AG04449 (cell line): ENCODE measurements around the gene ACP2.

Experiments
- CTCF ChIA-PET: fragments of 350-600 bp; formaldehyde crosslinking; extraction: SDS; loops from one replicate; lab custom pipeline; 2021; ENCODE audit warnings: antibody characterized with exemption; lab: Yijun Ruan, JAX
- POLR2A ChIA-PET: fragments of 400-600, 350-600 bp; formaldehyde crosslinking; extraction: SDS; loops from one replicate; lab custom pipeline; 2020; ENCODE audit warnings: antibody characterized with exemption, inconsistent platforms; lab: Yijun Ruan, JAX
- DNase-seq: peaks from one replicate; pipeline ENCODE4 v3.0.0-alpha.2; 2010; ENCODE audit warnings: low read depth, low spot score
- H3K4me3 ChIP-seq: 2 replicates; pipeline ENCODE4 v1.5.1; 2011; ENCODE audit warnings: low read depth, mild to moderate bottlenecking, control low read depth, low read length
- TF ChIP-seq, protein P1 (sequence below): IDR thresholded peaks from one replicate; pipeline ENCODE4 v1.5.1; 2011; ENCODE audit warnings: mild to moderate bottlenecking, moderate library complexity, low read length, control low read depth, inconsistent platforms; ENCODE audit not compliant: insufficient read depth; ENCODE audit errors: missing control alignments

ACP2 gene

DNA sequence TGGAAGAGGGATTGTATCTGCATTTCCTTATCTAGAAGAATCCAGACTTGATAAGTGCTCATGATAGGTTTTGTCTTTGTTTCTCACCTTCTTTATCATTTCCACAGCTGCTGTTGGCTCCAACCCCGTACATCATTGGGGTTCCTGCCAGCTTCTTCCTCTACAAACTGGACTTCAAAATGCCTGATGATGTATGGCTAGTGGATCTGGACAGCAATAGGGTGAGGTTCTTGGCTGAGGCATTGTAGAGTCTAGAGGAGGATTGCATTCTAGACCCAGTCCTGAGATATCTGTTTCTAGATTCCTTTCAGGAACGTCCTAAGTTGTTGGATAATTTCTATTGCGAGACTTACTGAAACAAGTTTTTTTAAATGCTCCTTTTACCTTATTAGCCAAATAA is 29.4 kb upstream of the ACP2 start:
- no peak overlapping the region for H3K4me3 ChIP-seq
- ChIA-PET POLR2A (no interaction called here), CTCF (no interaction called here)
- TF ChIP-seq, protein P1, sequence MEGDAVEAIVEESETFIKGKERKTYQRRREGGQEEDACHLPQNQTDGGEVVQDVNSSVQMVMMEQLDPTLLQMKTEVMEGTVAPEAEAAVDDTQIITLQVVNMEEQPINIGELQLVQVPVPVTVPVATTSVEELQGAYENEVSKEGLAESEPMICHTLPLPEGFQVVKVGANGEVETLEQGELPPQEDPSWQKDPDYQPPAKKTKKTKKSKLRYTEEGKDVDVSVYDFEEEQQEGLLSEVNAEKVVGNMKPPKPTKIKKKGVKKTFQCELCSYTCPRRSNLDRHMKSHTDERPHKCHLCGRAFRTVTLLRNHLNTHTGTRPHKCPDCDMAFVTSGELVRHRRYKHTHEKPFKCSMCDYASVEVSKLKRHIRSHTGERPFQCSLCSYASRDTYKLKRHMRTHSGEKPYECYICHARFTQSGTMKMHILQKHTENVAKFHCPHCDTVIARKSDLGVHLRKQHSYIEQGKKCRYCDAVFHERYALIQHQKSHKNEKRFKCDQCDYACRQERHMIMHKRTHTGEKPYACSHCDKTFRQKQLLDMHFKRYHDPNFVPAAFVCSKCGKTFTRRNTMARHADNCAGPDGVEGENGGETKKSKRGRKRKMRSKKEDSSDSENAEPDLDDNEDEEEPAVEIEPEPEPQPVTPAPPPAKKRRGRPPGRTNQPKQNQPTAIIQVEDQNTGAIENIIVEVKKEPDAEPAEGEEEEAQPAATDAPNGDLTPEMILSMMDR: no peak
- DNase-seq: no peak

DNA sequence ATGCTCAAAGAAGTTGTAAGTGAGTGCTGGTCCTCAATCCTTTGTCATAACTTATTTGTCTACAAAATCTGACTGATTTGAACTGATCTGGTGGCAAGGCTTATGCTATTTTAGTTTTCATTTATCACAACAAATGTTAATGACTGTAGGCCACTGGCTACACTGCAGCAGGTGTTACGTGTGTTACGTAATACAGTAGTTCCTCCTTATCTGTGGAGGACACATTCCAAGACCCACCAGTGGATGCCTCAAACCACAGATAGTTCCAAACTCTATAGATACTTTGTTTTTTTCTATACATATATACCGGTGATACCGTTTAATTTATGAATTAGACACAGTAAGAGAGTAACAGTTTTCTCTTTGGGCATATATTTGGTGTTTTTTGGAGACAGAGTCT is 28.3 kb upstream of the ACP2 start:
- POLR2A ChIA-PET: interaction anchor here (0.7 kb wide), 1 partner anchor 73 kb away, joined by 3 read pairs; no protein-coding TSS in a partner anchor
- CTCF ChIA-PET: no interaction called here
- H3K4me3 ChIP-seq: no peak overlapping the region
- no peak for DNase-seq
- TF ChIP-seq, protein P1: no peak

DNA sequence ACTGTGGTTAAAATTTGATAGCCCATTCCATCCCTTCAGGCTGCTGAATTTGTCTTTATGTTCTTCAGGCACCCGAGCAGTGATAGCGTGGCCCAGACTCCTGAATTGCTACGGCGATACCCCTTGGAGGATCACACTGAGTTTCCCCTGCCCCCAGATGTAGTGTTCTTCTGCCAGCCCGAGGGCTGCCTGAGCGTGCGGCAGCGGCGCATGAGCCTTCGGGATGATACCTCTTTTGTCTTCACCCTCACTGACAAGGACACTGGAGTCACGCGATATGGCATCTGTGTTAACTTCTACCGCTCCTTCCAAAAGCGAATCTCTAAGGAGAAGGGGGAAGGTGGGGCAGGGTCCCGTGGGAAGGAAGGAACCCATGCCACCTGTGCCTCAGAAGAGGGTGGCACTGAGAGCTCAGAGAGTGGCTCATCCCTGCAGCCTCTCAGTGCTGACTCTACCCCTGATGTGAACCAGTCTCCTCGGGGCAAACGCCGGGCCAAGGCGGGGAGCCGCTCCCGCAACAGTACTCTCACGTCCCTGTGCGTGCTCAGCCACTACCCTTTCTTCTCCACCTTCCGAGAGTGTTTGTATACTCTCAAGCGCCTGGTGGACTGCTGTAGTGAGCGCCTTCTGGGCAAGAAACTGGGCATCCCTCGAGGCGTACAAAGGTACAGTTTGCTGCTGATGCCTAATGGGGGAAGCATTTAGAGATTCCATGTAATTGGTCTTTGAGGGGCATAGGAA is 26.1 kb upstream of the ACP2 start:
- TF ChIP-seq, protein P1: no peak
- no peak for DNase-seq
- CTCF ChIA-PET: interaction anchor here (1.5 to 5.8 kb wide), 3 partner anchors 16 to 99 kb away, joined by 5 to 41 read pairs (median 5); partner anchors contain the start of gene NR1H3
- POLR2A ChIA-PET: no interaction called here
- H3K4me3 ChIP-seq: no peak overlapping the region

DNA sequence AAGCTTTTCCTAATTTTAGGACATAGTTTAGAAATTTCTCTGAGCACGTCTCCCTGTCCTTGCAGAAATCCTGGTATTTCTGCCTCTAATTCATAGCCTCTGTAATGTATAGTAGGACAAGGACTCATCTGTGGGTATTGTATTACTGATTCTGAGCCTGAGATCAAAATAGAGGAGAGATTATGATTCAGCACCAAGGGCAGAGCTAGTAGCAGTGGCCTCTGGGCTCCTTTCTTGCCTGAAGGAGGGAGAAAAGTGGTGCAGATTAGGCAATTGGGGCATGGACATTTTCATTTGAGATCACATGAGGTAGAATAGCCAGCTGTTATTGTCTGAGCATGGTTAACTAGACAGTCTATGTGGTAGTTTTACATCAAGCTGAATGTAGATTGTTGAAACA is 24.1 kb upstream of the ACP2 start:
- TF ChIP-seq, protein P1: no peak
- CTCF ChIA-PET: interaction anchor here (0.8 to 5.8 kb wide), 9 partner anchors 8 to 237 kb away, joined by 3 to 41 read pairs (median 5); partner anchors contain the start of genes ARFGAP2 and NR1H3
- H3K4me3 ChIP-seq: no peak overlapping the region
- POLR2A ChIA-PET: interaction anchor here (1.1 kb wide), 1 partner anchor 24 kb away, joined by 6 read pairs; the partner anchor contains the start of gene ACP2
- DNase-seq: no peak

DNA sequence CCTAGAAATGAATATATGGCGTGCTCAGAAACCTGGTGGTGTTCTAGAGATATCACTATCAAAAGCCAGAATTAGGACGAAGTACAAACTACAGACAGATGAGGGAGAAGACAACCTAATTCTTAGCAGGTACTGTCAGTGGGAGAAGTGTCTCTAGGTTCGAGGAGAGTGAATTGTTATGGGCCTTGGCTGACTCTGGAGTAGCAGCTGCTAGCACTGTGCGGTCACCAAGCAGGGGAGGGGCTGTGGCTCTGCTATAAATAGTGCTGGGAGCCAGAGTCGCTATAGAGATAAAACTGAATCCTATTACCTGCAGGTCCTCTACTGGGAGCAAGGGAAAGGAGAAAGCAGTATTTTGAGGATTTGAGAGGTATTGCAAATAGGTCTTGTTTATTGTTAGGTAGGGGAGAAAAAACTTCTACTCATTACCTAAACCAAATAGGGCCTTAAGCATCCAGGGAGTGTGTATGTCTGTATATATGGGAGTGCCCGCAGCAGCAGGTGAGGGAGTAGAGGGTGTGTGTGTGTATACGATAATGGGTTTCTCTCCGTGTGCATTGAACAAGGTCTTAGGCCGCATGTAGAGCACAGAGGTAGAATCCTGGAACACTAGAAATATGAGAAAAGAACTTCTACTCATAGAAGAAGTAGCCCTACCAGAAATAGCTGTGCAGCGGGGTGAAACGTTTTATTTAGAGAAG is 23.5 kb upstream of the ACP2 start:
- POLR2A ChIA-PET: interaction anchor here (1.1 kb wide), 1 partner anchor 24 kb away, joined by 6 read pairs; the partner anchor contains the start of gene ACP2
- CTCF ChIA-PET: interaction anchor here (0.8 to 5.8 kb wide), 12 partner anchors 8 to 110 kb away, joined by 3 to 41 read pairs (median 4); partner anchors contain the start of genes ARFGAP2 and NR1H3
- TF ChIP-seq, protein P1: no peak
- no peak overlapping the region for H3K4me3 ChIP-seq
- DNase-seq: no peak

DNA sequence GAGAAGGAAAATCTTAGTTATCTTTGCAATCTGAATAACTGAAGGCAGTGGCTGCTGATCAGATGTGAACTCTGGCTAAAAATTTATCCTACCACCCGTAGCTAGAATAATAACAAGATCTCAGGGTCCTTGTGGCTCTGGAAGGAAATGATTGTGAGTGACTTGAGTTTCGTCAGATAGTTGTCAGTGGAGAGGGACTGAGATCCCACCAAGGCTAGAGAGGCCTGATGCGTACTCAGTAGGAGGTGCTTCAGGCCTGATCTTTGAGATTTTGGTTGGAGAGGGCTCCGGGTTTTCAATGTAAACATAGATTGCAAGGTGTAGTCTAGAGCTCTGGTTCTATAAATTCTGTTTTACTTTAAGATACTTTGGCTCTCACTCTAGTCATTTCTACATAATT is 22.7 kb upstream of the ACP2 start:
- TF ChIP-seq, protein P1: no peak
- DNase-seq: no peak
- POLR2A ChIA-PET: interaction anchor here (1.2 kb wide), 1 partner anchor 86 kb away, joined by 3 read pairs; no protein-coding TSS in a partner anchor
- CTCF ChIA-PET: interaction anchor here (0.6 to 5.8 kb wide), 14 partner anchors 12 to 109 kb away, joined by 3 to 41 read pairs (median 4); partner anchors contain the start of genes ARFGAP2 and NR1H3
- peak overlapping the region; percentile 75 for H3K4me3 ChIP-seq
